ENCODE results near the gene AMBP.

Gene AMBP

DNA sequence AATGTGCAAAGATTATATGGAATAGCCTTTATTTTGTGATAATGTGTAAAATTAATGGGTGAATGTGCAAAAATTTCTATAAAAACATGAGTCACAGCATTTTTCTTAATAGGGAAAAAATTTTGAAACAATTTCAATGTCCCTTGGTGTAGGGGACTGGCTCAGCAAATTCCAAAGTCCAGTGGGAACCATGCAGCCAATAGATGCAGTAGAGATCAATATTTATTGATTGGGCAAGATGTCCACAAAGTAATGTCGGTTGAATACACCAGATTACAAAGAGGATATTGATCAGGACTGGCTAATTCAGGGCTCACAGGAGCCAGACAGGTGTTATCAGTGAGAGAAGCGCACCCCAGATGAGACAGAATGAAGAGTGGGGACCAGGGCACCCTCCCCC is 62.5 kb downstream of the AMBP start:
- no peaks in the 10 kb centered on the region for H3K79me2 ChIP-seq (ENCODE audit: low read length)
- H3K27me3 ChIP-seq (ENCODE audit: low read depth, low read length): no peaks in the 10 kb centered on the region
- no peak overlapping the region for H3K27ac ChIP-seq (ENCODE audit: low read length)
- no peak overlapping the region for H2AFZ ChIP-seq (ENCODE audit: low read depth, low read length)
- H3K9ac ChIP-seq (ENCODE audit: low read length): no peak overlapping the region
- H3K4me3 ChIP-seq (ENCODE audit: low read length): no peak overlapping the region
- TF ChIP-seq, protein P1, sequence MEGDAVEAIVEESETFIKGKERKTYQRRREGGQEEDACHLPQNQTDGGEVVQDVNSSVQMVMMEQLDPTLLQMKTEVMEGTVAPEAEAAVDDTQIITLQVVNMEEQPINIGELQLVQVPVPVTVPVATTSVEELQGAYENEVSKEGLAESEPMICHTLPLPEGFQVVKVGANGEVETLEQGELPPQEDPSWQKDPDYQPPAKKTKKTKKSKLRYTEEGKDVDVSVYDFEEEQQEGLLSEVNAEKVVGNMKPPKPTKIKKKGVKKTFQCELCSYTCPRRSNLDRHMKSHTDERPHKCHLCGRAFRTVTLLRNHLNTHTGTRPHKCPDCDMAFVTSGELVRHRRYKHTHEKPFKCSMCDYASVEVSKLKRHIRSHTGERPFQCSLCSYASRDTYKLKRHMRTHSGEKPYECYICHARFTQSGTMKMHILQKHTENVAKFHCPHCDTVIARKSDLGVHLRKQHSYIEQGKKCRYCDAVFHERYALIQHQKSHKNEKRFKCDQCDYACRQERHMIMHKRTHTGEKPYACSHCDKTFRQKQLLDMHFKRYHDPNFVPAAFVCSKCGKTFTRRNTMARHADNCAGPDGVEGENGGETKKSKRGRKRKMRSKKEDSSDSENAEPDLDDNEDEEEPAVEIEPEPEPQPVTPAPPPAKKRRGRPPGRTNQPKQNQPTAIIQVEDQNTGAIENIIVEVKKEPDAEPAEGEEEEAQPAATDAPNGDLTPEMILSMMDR (IDR thresholded peaks at IDR 0.05; ENCODE audit: low read depth, low read length): no peak
- no peak for TF ChIP-seq EZH2phosphoT487 (IDR thresholded peaks at IDR 0.05; ENCODE audit: low read depth)
- H3K4me2 ChIP-seq (ENCODE audit: low read length): no peak overlapping the region
- no peaks in the 10 kb centered on the region for H3K4me1 ChIP-seq (ENCODE audit: low read length)
- no peaks in the 10 kb centered on the region for H3K9me3 ChIP-seq (ENCODE audit: insufficient read depth, low read length)
- no peaks in the 10 kb centered on the region for H3K36me3 ChIP-seq (replicated peaks; ENCODE audit: low read depth, low read length)
- no peaks in the 10 kb centered on the region for H4K20me1 ChIP-seq (ENCODE audit: insufficient read depth, low read length)

- H3K9me3 ChIP-seq (ENCODE audit: insufficient read depth, low read length): no peaks in the 10 kb centered on the region
- no peaks in the 10 kb centered on the region for H3K27me3 ChIP-seq (ENCODE audit: low read depth, low read length)
- no peak overlapping the region for H3K27ac ChIP-seq (ENCODE audit: low read length)
- H3K9ac ChIP-seq (ENCODE audit: low read length): no peak overlapping the region
- TF ChIP-seq, protein P1 (IDR thresholded peaks at IDR 0.05; ENCODE audit: low read depth, low read length): no peak
- no peak for TF ChIP-seq EZH2phosphoT487 (IDR thresholded peaks at IDR 0.05; ENCODE audit: low read depth)
- no peaks in the 10 kb centered on the region for H3K79me2 ChIP-seq (ENCODE audit: low read length)
- H4K20me1 ChIP-seq (ENCODE audit: insufficient read depth, low read length): no peaks in the 10 kb centered on the region
- no peak overlapping the region for H2AFZ ChIP-seq (ENCODE audit: low read depth, low read length)
- H3K4me2 ChIP-seq (ENCODE audit: low read length): no peak overlapping the region
- H3K4me1 ChIP-seq (ENCODE audit: low read length): no peaks in the 10 kb centered on the region
- no peak overlapping the region for H3K4me3 ChIP-seq (ENCODE audit: low read length)
- no peaks in the 10 kb centered on the region for H3K36me3 ChIP-seq (replicated peaks; ENCODE audit: low read depth, low read length)
Measured at GRCh38 chr9:114014044-114014443, 64.1 kb downstream of the AMBP start.

- Histone ChIP-seq H3K27me3 (ENCODE audit: low read depth, low read length) (no peaks in the 10 kb centered on the region), H3K9me3 (ENCODE audit: insufficient read depth, low read length) (no peaks in the 10 kb centered on the region), H3K4me3 (ENCODE audit: low read length) (no peak overlapping the region), H3K4me1 (ENCODE audit: low read length) (no peaks in the 10 kb centered on the region), H2AFZ (ENCODE audit: low read depth, low read length) (no peak overlapping the region), H3K27ac (ENCODE audit: low read length) (no peak overlapping the region), H3K4me2 (ENCODE audit: low read length) (no peak overlapping the region), H3K79me2 (ENCODE audit: low read length) (no peaks in the 10 kb centered on the region), H3K9ac (ENCODE audit: low read length) (no peak overlapping the region), H4K20me1 (ENCODE audit: insufficient read depth, low read length) (no peaks in the 10 kb centered on the region), H3K36me3 (replicated peaks; ENCODE audit: low read depth, low read length) (no peaks in the 10 kb centered on the region)
- no peak for TF ChIP-seq EZH2phosphoT487 (IDR thresholded peaks at IDR 0.05; ENCODE audit: low read depth)
- TF ChIP-seq, protein P1 (IDR thresholded peaks at IDR 0.05; ENCODE audit: low read depth, low read length): no peak
Measured at GRCh38 chr9:114012126-114012525, 66.0 kb downstream of the AMBP start.

DNA sequence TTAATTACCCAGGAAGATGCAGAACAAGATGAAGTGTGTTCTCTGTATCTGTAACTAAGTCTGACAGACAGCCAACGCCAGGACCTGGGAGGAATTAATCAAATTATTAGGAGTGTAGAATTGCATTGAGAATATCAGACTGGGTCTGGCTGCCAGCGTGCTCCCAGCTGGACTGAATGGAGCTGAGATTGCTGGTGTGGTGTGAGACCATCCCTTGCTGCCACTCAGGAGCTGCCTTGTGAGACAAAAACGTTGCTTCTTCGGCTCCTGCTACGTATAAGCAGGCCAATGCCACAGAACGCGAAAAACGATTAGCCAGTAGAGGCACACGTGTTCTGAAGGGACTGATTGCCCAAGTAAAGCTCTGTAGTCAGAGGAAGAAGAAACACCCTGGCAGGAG is 66.8 kb downstream of the AMBP start:
- Histone ChIP-seq H3K27me3 (ENCODE audit: low read depth, low read length) (no peaks in the 10 kb centered on the region), H3K9me3 (ENCODE audit: insufficient read depth, low read length) (no peaks in the 10 kb centered on the region), H3K27ac (ENCODE audit: low read length) (no peak overlapping the region), H3K9ac (ENCODE audit: low read length) (no peak overlapping the region), H2AFZ (ENCODE audit: low read depth, low read length) (no peak overlapping the region), H4K20me1 (ENCODE audit: insufficient read depth, low read length) (no peaks in the 10 kb centered on the region), H3K4me3 (ENCODE audit: low read length) (no peak overlapping the region), H3K4me2 (ENCODE audit: low read length) (no peak overlapping the region), H3K79me2 (ENCODE audit: low read length) (no peaks in the 10 kb centered on the region), H3K4me1 (ENCODE audit: low read length) (no peaks in the 10 kb centered on the region), H3K36me3 (replicated peaks; ENCODE audit: low read depth, low read length) (no peaks in the 10 kb centered on the region)
- no peak for TF ChIP-seq EZH2phosphoT487 (IDR thresholded peaks at IDR 0.05; ENCODE audit: low read depth)
- TF ChIP-seq, protein P1 (IDR thresholded peaks at IDR 0.05; ENCODE audit: low read depth, low read length): no peak
